Measurements from ENCODE around the gene RALGAPA2.

- TF ChIP-seq CTCF (IDR thresholded peaks at IDR 0.05) (no peak), POLR2A (IDR thresholded peaks at IDR 0.05) (no peak), EP300 (IDR thresholded peaks at IDR 0.05) (no peak)
Measured at GRCh38 chr20:20490673-20491072, 221.8 kb downstream of the RALGAPA2 start.

All from ovary (tissue), 3 donors.